Esophagus squamous epithelium (tissue), 5 donors: ENCODE results near the gene RBM39. TPM values are rescaled to one million over a fixed set of nuclear protein-coding genes. Genes with fewer than 3 reads are reported as not detected.

Experiments used
- DNase-seq: peaks from one replicate; lab custom pipeline; 2025; lab: John Stamatoyannopoulos, UW
- H3K27ac ChIP-seq, 4 donors: fragments of 200-600 bp; sonication (generic); one replicate each; pipeline ENCODE4 v1.5.1; 2016 to 2019; ENCODE audit warnings: mild to moderate bottlenecking in 1 of 4
- H3K27me3 ChIP-seq, 4 donors: fragments of 200-600 bp; sonication (generic); 1 replicate in 3 of 4; 2 replicates in 1 of 4; pipeline versions ENCODE4 v1.5.1 to v1.6.0; 2017 to 2021; ENCODE audit warnings: antibody characterized with exemption in 1 of 4
- H3K36me3 ChIP-seq, 3 donors: fragments of 200-600 bp; sonication (generic); one replicate each; pipeline ENCODE4 v1.5.1; 2016 to 2019
- H3K4me1 ChIP-seq, 3 donors: fragments of 200-600 bp; sonication (generic); one replicate each; pipeline ENCODE4 v1.5.1; 2017 to 2019
- H3K4me3 ChIP-seq, 4 donors: fragments of 200-600 bp; sonication (generic); 1 replicate in 3 of 4; 2 replicates in 1 of 4; pipeline ENCODE4 v1.5.1; 2016 to 2019; ENCODE audit warnings: mild to moderate bottlenecking in 2 of 4, moderate library complexity in 1 of 4
- H3K9me3 ChIP-seq, 3 donors: fragments of 200-600 bp; sonication (generic); one replicate each; pipeline ENCODE4 v1.5.1; 2016 to 2019
- CTCF ChIP-seq, 6 experiments: fragments of 450-650 bp in 4 of 6; fragments of 200-600 bp in 2 of 6; sonication (generic) in 2 of 6; IDR thresholded peaks; one replicate each; pipeline ENCODE4 v1.5.1; 2016 to 2019; ENCODE audit warnings: antibody characterized with exemption in 6 of 6, mild to moderate bottlenecking in 4 of 6, moderate library complexity in 4 of 6
- POLR2A ChIP-seq, 4 donors: fragments of 450-650 bp; IDR thresholded peaks; one replicate each; pipeline ENCODE4 v1.6.1; 2017; ENCODE audit warnings: antibody characterized with exemption in 4 of 4, mild to moderate bottlenecking in 4 of 4, moderate library complexity in 3 of 4
- WGBS, 2 donors: methylation state at CpG; one replicate each; pipeline ENCODE4 v1.1.5; 2018; 5-methylcytosine and 5-hydroxymethylcytosine counted together
- intact Hi-C: fragments of 100-400 bp; cut with DNase I; formaldehyde crosslinking; loops from one replicate; pipeline ENCODE4 v1.15.0; 2022
- total RNA-seq, 4 donors: library from RNA; depleted of rRNA; stranded (reverse); fragments of >200 nt; gene quantifications; one replicate each; pipeline ENCODE4 v1.1.0, GENCODE V29; 2016
- donor health status: DM: yes; HTN: yes; CAD: no.

The RBM39 gene
- total RNA-seq, 4 donors from 2014 or later: 149 to 326 (median 182) TPM

GRCh38 chr20:35665949-35666288, 76.1 kb downstream of the RBM39 start:
- TF ChIP-seq POLR2A (IDR thresholded peaks at IDR 0.05) (no peak), CTCF (IDR thresholded peaks at IDR 0.05) (no peak)
- peaks cover 11 to 34% (median 19%) of the 10 kb centered on the region in 3 donors for H3K4me1 ChIP-seq
- no peak overlapping the region for H3K27ac ChIP-seq
- no peak overlapping the region for H3K4me3 ChIP-seq
- H3K9me3 ChIP-seq: no peaks in the 10 kb centered on the region
- H3K36me3 ChIP-seq: peaks cover 0 to 28% (median 0%) of the 10 kb centered on the region in 3 donors
- intact Hi-C loops: no loop called here
- WGBS, 2 donors: 96 to 99% methylated on average over 16 of the region's 17 CpGs
- no peak for DNase-seq
- no peaks in the 10 kb centered on the region for H3K27me3 ChIP-seq

- no peaks in the 10 kb centered on the region for H3K27me3 ChIP-seq
- peak within 1 kb of the TSS; percentile 96 to 100 (median 99) for H3K27ac ChIP-seq
- WGBS, 2 donors: 0 to 7% methylated on average over 3 to 14 of the region's 61 CpGs
- H3K4me3 ChIP-seq: peak within 1 kb of the TSS; percentile 77 to 96 (median 84)
- peak; percentile 58 for DNase-seq
- intact Hi-C loops: no loop called here
- TF ChIP-seq CTCF (IDR thresholded peaks at IDR 0.05) (peak in 1 of 6 experiments; percentile 5), POLR2A (IDR thresholded peaks at IDR 0.05) (peak in 3 of 4 donors; percentile 86 to 96 (median 91))
- peaks cover 11 to 46% (median 29%) of the 10 kb centered on the region in 3 donors for H3K4me1 ChIP-seq
- H3K9me3 ChIP-seq: no peaks in the 10 kb centered on the region
- peaks cover 0 to 15% (median 0%) of the 10 kb centered on the region in 3 donors for H3K36me3 ChIP-seq
Observed at GRCh38 chr20:35664466-35665206, 77.4 kb downstream of the RBM39 start, which contains the start of the genes CPNE1 and RBM12. Gene CPNE1 (minus strand): TSS chr20:35664900. CDS start chr20:35632923, 31,977 bp downstream. Gene RBM12 (minus strand): TSS chr20:35664900. CDS start chr20:35655322, 9,578 bp downstream.

GRCh38 chr20:35663516-35664465, 78.3 kb downstream of the RBM39 start:
- intact Hi-C loops: no loop called here
- H3K9me3 ChIP-seq: no peaks in the 10 kb centered on the region
- no peak for TF ChIP-seq POLR2A (IDR thresholded peaks at IDR 0.05)
- TF ChIP-seq CTCF (IDR thresholded peaks at IDR 0.05): no peak
- H3K27me3 ChIP-seq: no peaks in the 10 kb centered on the region
- DNase-seq: no peak
- peak overlapping the region; percentile 77 to 96 (median 84) for H3K4me3 ChIP-seq
- H3K36me3 ChIP-seq: peaks cover 0 to 6% (median 0%) of the 10 kb centered on the region in 3 donors
- WGBS, 2 donors: 1% methylated on average over 20 to 28 of the region's 28 CpGs
- H3K27ac ChIP-seq: peak overlapping the region; percentile 96 to 100 (median 99)
- peaks cover 11 to 54% (median 29%) of the 10 kb centered on the region in 3 donors for H3K4me1 ChIP-seq

- TF ChIP-seq POLR2A (IDR thresholded peaks at IDR 0.05): no peak
- Histone ChIP-seq H3K4me1 (peaks cover 11 to 67% (median 39%) of the 10 kb centered on the region in 3 donors), H3K36me3 (no peaks in the 10 kb centered on the region), H3K9me3 (no peaks in the 10 kb centered on the region), H3K27me3 (no peaks in the 10 kb centered on the region), H3K4me3 (peak overlapping the region in 3 of 4 donors; percentile 78 to 96 (median 91)), H3K27ac (peak overlapping the region in 3 of 4 donors; percentile 35 to 98 (median 96))
- intact Hi-C loops: no loop called here
- 13% methylated on average over 2 of the region's 2 CpGs for WGBS, 2 donors
- no peak for DNase-seq
Observed at GRCh38 chr20:35662551-35662950, 79.5 kb downstream of the RBM39 start.

- no peak for TF ChIP-seq POLR2A (IDR thresholded peaks at IDR 0.05)
- no peak for TF ChIP-seq CTCF (IDR thresholded peaks at IDR 0.05)
- H3K4me1 ChIP-seq: peaks cover 11 to 73% (median 40%) of the 10 kb centered on the region in 3 donors
- no peaks in the 10 kb centered on the region for H3K9me3 ChIP-seq
- intact Hi-C loops: no loop called here
- 13 to 19% methylated on average over 3 of the region's 3 CpGs for WGBS, 2 donors
- DNase-seq: no peak
- H3K27ac ChIP-seq: peak overlapping the region in 2 of 4 donors; percentile 14 to 98
- peak overlapping the region in 3 of 4 donors; percentile 78 to 96 (median 91) for H3K4me3 ChIP-seq
- no peaks in the 10 kb centered on the region for H3K36me3 ChIP-seq
- no peaks in the 10 kb centered on the region for H3K27me3 ChIP-seq
Observed at GRCh38 chr20:35661908-35662307, 80.2 kb downstream of the RBM39 start.
